HepG2 (cell line): ENCODE measurements around the gene SYNC. TPM values are rescaled to one million over a fixed set of nuclear protein-coding genes. Genes with fewer than 3 reads are reported as not detected.

Experiments used
- BHLHE40 ChIP-seq: IDR thresholded peaks from 2 replicates; pipeline ENCODE4 v1.6.1; 2011; ENCODE audit warnings: low read length, improper control_type of control experiment
- GLI4 ChIP-seq: sonication (generic); formaldehyde crosslinking; IDR thresholded peaks from 2 replicates; pipeline ENCODE4 v1.5.1; 2020; ENCODE audit warnings: missing genetic modification reagents, mild to moderate bottlenecking, moderate library complexity, borderline replicate concordance
- IRF2 ChIP-seq: IDR thresholded peaks from 2 replicates; pipeline ENCODE4 v1.6.1; 2018; ENCODE audit warnings: missing genetic modification reagents, missing compliant biosample characterization
- MAF1 ChIP-seq: sonication (generic); formaldehyde crosslinking; IDR thresholded peaks from 2 replicates; pipeline ENCODE4 v1.5.0; 2020; ENCODE audit warnings: missing genetic modification reagents, borderline replicate concordance
- MZF1 ChIP-seq: sonication (generic); formaldehyde crosslinking; IDR thresholded peaks from 2 replicates; pipeline ENCODE4 v1.8.1; 2023; ENCODE audit warnings: mild to moderate bottlenecking, missing genetic modification reagents, borderline replicate concordance
- SUZ12 ChIP-seq: fragments of 150-350 bp; IDR thresholded peaks from 2 replicates; pipeline ENCODE4 v1.6.1; 2014; ENCODE audit warnings: low read depth, low read length
- TARDBP ChIP-seq: sonication (generic); formaldehyde crosslinking; IDR thresholded peaks from 2 replicates; pipeline ENCODE4 v1.8.0; 2022; ENCODE audit warnings: mild to moderate bottlenecking, missing genetic modification reagents
- ZNF180 ChIP-seq: sonication (generic); formaldehyde crosslinking; IDR thresholded peaks from 2 replicates; pipeline ENCODE4 v1.4.0; 2020; ENCODE audit warnings: low read depth, missing genetic modification reagents, borderline replicate concordance
- ZNF629 ChIP-seq: sonication (generic); formaldehyde crosslinking; conservative IDR thresholded peaks from 2 replicates; pipeline ENCODE4 v1.5.0; 2020; ENCODE audit warnings: missing genetic modification reagents
- ZNF790 ChIP-seq: sonication (generic); formaldehyde crosslinking; IDR thresholded peaks from 2 replicates; pipeline ENCODE4 v1.8.0; 2022; ENCODE audit warnings: missing genetic modification reagents, mild to moderate bottlenecking, borderline replicate concordance
- ZSCAN30 ChIP-seq: sonication (generic); formaldehyde crosslinking; IDR thresholded peaks from 2 replicates; pipeline ENCODE4 v1.5.0; 2020; ENCODE audit warnings: mild to moderate bottlenecking, missing genetic modification reagents
- polyA plus RNA-seq, 8 experiments: library from polyadenylated mRNA; depleted of rRNA in 3 of 8; stranded (reverse) in 7 of 8; unstranded in 1 of 8; fragments of >200 nt; fragmentation: Illumina TruSeq in 4 of 8; extraction: Trizol in 4 of 8; gene quantifications; 2 replicates each; pipeline versions ENCODE4 v1.2.1 to v1.2.3, GENCODE V29; 2011 to 2016; ENCODE audit warnings: low read depth in 4 of 8, missing spikeins in 1 of 8, mixed read lengths in 1 of 8; ENCODE audit not compliant: insufficient read depth in 1 of 8
- total RNA-seq, 5 experiments: library from RNA; depleted of rRNA; stranded (reverse); fragments of >200 nt; fragmentation: Illumina TruSeq; extraction: Trizol; gene quantifications; 2 replicates each; pipeline ENCODE4 v1.2.3, GENCODE V29; 2016; ENCODE audit warnings: low read depth in 1 of 5
- TF ChIP-seq, protein P1 (sequence below): sonication (generic); formaldehyde crosslinking; IDR thresholded peaks from 2 replicates; pipeline ENCODE4 v1.8.1; 2023; ENCODE audit warnings: mild to moderate bottlenecking, moderate library complexity, missing genetic modification reagents
- TF ChIP-seq, protein P2 (sequence below): sonication (generic); formaldehyde crosslinking; IDR thresholded peaks from 2 replicates; pipeline ENCODE4 v1.4.0; 2020; ENCODE audit warnings: missing genetic modification reagents
- TF ChIP-seq, protein P3 (sequence below): sonication (generic); formaldehyde crosslinking; conservative IDR thresholded peaks from 2 replicates; pipeline ENCODE4 v1.4.0; 2020; ENCODE audit warnings: missing genetic modification reagents
- TF ChIP-seq, protein P4 (sequence below): sonication (generic); formaldehyde crosslinking; IDR thresholded peaks from 2 replicates; pipeline ENCODE4 v1.5.0; 2020; ENCODE audit warnings: missing genetic modification reagents
- TF ChIP-seq, protein P5 (sequence below), 2 experiments: sonication (generic) in 1 of 2; formaldehyde crosslinking in 1 of 2; IDR thresholded peaks; 2 replicates each; pipeline versions ENCODE4 v1.6.1 to v1.9.0; 2014 to 2022; ENCODE audit warnings: antibody characterized with exemption in 1 of 2, borderline replicate concordance in 1 of 2, inconsistent platforms in 1 of 2, low read depth in 1 of 2, missing genetic modification reagents in 1 of 2
- TF ChIP-seq, protein P6 (sequence below): sonication (generic); formaldehyde crosslinking; IDR thresholded peaks from 2 replicates; pipeline ENCODE4 v1.4.0; 2020; ENCODE audit warnings: missing genetic modification reagents

The SYNC gene
- total and polyA plus RNA-seq, 2 of the 13 experiments (the other 11 are each of a cell fraction or from before 2014, with no cell fraction given): 2.4 to 5.4 TPM

DNA sequence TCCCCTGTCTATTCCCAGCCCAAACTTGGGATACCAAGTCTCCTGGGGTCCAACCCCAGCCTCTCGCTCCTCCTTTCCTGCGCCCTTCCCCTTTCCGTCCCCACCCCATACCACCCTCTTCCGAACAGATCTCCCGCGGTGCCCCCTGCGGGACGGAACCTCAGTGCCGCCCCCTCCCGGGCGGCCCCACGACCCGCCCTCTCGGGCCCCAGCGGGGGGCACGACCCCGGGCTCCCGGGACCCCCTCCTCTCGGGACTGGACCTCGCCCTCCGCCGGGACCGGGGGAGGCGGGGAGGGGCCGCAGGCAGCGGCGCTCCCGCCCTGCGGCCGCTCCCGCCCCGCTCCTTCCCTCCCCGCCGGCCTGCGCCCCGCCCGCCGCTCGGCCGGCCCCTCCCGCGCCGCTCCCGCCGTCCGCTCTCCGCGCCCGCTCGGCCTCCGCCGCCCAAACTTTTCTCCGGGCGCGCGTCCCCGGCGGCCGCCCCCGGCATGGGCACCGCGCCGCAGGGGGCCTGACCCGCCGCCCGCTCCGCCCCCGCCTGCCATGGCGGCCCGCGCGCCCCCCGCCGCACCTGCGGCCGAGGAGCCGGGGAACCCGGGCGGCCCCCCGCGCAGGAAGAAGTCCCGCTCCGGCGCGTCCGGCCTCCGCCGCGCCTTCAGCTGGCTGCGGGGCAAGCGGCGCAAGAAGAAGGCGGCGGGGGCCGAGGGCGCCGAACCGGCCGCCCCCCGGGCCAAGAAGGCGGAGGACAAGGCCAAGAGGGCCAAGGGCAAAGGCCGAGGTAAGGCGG, 39.0 kb upstream of the SYNC start (continued):
- TF ChIP-seq ZNF629: 0 out of 2 replicates have a peak, but pooled peaks have one; percentile 6
- TF ChIP-seq, protein P1, sequence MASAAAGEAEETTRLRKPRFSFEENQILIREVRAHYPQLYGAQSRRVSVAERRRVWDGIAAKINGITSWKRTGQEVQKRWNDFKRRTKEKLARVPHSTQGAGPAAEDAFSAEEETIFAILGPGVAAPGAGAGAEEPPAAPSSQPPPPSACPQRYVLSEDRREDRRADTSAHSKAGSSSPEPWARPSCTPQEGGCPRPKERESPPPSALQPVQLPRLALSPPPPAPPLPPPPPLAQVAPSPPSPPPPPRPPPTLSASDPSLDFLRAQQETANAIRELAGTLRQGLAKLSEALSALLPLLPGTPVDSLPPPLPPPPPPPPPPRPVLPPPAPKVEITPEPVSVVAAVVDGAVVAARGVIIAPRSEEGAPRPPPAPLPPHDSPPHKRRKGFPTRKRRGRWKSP: no peak
- TF ChIP-seq BHLHE40: 0 out of 2 replicates have a peak, but pooled peaks have one; percentile 14
- TF ChIP-seq, protein P2, sequence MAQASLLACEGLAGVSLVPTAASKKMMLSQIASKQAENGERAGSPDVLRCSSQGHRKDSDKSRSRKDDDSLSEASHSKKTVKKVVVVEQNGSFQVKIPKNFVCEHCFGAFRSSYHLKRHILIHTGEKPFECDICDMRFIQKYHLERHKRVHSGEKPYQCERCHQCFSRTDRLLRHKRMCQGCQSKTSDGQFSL (CRISPR knock-in tag): no peak
- TF ChIP-seq ZNF790 (CRISPR knock-in tag): no peak
- TF ChIP-seq, protein P3, sequence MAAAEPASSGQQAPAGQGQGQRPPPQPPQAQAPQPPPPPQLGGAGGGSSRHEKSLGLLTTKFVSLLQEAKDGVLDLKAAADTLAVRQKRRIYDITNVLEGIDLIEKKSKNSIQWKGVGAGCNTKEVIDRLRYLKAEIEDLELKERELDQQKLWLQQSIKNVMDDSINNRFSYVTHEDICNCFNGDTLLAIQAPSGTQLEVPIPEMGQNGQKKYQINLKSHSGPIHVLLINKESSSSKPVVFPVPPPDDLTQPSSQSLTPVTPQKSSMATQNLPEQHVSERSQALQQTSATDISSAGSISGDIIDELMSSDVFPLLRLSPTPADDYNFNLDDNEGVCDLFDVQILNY (CRISPR knock-in tag): no peak
- TF ChIP-seq IRF2 (CRISPR knock-in tag): no peak
- TF ChIP-seq ZNF180 (CRISPR knock-in tag): no peak
- no peak for TF ChIP-seq ZSCAN30 (CRISPR knock-in tag)
- TF ChIP-seq SUZ12: no peak
- TF ChIP-seq, protein P4, sequence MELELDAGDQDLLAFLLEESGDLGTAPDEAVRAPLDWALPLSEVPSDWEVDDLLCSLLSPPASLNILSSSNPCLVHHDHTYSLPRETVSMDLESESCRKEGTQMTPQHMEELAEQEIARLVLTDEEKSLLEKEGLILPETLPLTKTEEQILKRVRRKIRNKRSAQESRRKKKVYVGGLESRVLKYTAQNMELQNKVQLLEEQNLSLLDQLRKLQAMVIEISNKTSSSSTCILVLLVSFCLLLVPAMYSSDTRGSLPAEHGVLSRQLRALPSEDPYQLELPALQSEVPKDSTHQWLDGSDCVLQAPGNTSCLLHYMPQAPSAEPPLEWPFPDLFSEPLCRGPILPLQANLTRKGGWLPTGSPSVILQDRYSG (CRISPR knock-in tag): no peak
- TF ChIP-seq MZF1 (CRISPR knock-in tag): no peak
- TF ChIP-seq TARDBP (CRISPR knock-in tag): 0 out of 2 replicates have a peak, but pooled peaks have one; percentile 42
- TF ChIP-seq, protein P5, sequence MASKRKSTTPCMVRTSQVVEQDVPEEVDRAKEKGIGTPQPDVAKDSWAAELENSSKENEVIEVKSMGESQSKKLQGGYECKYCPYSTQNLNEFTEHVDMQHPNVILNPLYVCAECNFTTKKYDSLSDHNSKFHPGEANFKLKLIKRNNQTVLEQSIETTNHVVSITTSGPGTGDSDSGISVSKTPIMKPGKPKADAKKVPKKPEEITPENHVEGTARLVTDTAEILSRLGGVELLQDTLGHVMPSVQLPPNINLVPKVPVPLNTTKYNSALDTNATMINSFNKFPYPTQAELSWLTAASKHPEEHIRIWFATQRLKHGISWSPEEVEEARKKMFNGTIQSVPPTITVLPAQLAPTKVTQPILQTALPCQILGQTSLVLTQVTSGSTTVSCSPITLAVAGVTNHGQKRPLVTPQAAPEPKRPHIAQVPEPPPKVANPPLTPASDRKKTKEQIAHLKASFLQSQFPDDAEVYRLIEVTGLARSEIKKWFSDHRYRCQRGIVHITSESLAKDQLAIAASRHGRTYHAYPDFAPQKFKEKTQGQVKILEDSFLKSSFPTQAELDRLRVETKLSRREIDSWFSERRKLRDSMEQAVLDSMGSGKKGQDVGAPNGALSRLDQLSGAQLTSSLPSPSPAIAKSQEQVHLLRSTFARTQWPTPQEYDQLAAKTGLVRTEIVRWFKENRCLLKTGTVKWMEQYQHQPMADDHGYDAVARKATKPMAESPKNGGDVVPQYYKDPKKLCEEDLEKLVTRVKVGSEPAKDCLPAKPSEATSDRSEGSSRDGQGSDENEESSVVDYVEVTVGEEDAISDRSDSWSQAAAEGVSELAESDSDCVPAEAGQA (IDR thresholded peaks at IDR 0.05; ENCODE audit: low read depth): no peak
- TF ChIP-seq, protein P5 (CRISPR knock-in tag; IDR thresholded peaks at IDR 0.05; ENCODE audit: borderline replicate concordance): no peak
- TF ChIP-seq, protein P6, sequence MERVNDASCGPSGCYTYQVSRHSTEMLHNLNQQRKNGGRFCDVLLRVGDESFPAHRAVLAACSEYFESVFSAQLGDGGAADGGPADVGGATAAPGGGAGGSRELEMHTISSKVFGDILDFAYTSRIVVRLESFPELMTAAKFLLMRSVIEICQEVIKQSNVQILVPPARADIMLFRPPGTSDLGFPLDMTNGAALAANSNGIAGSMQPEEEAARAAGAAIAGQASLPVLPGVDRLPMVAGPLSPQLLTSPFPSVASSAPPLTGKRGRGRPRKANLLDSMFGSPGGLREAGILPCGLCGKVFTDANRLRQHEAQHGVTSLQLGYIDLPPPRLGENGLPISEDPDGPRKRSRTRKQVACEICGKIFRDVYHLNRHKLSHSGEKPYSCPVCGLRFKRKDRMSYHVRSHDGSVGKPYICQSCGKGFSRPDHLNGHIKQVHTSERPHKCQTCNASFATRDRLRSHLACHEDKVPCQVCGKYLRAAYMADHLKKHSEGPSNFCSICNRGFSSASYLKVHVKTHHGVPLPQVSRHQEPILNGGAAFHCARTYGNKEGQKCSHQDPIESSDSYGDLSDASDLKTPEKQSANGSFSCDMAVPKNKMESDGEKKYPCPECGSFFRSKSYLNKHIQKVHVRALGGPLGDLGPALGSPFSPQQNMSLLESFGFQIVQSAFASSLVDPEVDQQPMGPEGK (CRISPR knock-in tag): peak; percentile 94
- no peak for TF ChIP-seq GLI4 (CRISPR knock-in tag)
- no peak for TF ChIP-seq MAF1 (CRISPR knock-in tag)
